NCI-H128 (cell line): Measurements from ENCODE around the gene TMEM167A.

Source experiments
- DNase-seq: peaks from one replicate; lab custom pipeline; 2025; ENCODE audit not compliant: unreplicated experiment; lab: John Stamatoyannopoulos, UW

TMEM167A gene

GRCh38 chr5:83035373-83036100 is 41.7 kb downstream of the TMEM167A start:
- no peak for DNase-seq

DNA sequence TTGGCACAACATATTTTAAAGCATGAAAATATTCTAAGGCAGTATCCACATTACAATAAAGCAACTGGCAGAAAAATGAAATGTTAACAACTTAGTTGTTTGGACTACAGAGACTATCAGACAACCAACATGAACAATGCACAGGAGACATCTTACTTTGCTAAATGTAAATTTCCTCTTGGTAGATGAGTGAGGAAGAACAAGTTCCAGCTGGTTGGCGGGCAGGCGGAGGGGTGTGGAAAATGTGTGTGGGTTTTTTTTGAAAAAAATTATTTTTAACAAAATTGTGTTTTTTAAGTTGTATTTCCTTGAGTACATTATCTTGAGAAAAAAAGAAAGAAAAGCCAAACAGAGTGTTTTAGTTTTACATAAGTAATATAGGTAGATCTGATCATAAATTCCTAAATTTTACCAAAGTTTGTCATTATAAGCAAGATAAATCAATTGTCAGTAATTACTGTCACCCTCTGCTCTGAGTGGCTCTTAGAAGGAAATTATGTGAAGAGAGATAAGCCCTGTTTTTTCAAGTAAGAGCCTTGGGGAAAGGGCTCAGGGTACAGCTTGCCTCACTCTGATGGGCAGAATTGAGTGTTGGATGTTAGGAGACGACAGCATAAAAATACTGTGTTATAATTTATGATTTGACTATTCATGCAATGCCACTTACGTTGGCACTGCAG is 42.5 kb downstream of the TMEM167A start:
- no peak for DNase-seq

GRCh38 chr5:83034036-83034435 is 43.2 kb downstream of the TMEM167A start:
- no peak for DNase-seq

GRCh38 chr5:83031381-83031780 is 45.8 kb downstream of the TMEM167A start:
- no peak for DNase-seq

- no peak for DNase-seq
Measured at GRCh38 chr5:83029912-83030311, 47.3 kb downstream of the TMEM167A start.

- no peak for DNase-seq
Measured at GRCh38 chr5:83026930-83027687, 50.1 kb downstream of the TMEM167A start.

DNA sequence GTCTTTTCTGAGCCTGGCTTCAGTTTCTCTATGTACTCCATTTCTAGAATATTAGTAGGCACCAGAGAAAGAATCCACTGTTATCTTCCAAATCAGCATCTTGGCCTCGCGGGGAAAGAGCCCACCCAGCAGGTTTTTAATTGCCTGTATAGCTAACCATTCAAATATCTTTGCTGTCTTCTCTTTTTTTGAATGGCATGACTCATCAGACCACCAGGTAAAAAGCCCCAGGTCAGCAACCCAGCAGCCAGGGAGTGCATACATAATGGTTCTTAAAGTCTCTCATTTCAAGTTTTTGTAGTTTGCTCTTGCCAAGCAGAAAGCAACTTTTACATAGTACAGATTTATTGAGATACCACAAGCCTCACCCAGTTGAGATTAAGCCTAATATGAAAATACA is 50.7 kb downstream of the TMEM167A start:
- no peak for DNase-seq

DNA sequence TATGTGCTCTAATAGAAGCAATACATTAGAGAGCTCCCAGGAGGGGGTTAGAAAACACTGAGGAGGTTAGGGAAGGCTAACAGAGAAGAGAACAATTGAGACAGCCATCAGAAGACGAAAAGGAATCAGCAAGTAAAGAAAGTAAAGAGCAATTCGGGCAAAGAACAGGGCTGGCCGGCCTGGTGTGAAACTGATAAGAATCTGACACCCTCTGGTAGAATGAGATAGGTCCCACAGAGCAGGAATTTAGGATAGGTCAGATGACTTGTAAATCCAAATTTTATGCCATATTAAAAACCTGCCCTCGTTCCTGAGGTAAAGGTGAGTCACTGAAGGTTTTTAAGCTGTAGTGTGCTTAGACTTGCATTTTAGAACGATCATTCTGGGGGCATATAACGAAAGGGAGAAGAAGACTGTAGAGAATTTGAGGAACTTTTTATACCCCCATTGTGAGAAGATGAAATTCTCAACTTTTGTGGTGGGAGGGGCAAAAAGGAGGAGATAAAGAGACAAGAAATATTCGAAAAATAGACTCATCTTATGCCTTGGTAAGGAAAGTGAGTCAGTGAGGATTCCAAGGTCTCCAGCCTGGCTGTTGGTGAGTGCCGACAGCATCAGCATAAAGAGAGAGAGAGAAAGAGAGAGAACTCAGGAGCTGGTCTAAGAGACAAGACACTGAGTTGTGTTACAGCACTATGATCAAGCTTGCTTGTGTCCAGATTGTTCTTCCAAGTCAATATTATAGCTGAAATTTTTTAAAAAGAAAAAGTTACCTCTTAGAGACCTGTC is 51.3 kb downstream of the TMEM167A start:
- DNase-seq = no peak

DNA sequence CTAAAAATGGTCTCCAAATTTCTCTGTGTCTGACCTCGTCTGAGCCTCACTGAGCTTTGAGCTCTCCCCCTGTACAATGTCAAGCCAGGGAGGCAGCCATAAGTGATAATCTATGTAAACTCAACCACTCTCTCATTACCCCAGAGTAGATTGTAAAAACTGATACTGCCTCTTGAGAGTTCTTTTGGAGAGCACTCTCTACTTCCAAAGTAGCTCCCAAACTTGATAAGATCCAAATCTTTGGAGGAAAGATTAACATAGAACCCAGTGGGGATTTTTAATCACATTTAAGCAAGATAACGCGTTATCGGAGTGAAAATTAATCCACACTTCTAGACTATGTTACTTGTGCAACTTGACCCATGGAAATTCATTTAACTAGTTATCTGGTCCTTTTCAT is 54.9 kb downstream of the TMEM167A start:
- DNase-seq = no peak

DNA sequence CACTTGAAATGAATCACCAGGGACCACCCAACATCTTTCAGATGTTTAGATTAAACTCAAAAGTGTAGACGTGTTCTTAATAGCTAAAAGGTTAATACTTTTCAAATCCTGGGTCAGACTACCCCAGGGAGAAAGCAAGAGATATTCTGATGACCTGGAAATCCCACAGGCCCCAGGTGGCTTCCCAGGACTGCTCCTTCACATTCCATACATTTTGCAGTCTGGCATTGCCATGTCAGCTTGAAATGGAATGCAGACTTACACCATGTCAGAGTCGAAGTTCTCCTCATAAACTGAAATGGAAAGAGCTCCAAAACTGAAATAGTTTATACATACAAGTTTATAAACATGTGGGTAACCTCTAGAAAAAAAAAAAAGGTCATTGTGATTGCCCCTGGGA is 61.5 kb downstream of the TMEM167A start:
- DNase-seq = no peak

DNA sequence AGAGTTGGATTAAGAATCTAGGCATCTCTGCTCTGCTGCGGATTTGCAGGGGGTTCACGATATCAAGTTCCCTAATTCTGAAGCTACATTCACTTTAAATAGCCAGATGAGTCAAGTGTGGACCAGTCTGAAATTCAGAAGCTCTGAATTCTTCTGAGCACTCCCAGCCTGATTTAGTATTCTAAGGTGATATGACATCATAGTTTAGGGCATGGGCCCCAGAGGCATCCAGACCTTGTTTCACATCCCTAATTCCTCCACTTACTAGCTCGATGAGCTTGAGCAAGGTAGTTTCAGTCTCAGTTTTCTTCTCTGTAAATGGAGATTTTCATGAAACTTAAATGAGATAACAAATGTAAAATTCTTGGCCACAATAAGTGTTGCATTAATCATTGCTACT is 65.2 kb downstream of the TMEM167A start:
- no peak for DNase-seq

DNA sequence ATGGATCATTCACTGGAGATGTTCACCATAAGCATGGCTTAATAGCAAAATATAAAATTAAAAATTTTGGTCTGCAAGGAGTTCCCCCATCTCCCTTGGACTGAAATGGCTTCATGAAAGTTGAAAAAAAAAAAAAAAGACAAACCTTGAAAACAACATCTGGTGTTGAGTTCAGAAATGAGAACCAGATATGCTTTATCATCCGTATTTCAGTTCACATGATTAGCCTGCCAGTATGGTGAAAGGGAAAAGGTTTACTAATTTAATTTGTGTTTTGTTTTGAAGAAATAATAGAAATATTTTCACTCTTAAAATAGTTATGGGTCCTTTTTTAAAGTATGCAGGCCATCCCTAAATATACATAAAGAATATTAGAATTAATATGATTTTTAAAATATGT is 67.8 kb downstream of the TMEM167A start:
- no peak for DNase-seq

- no peak for DNase-seq
Measured at GRCh38 chr5:83007755-83008154, 69.4 kb downstream of the TMEM167A start.

DNA sequence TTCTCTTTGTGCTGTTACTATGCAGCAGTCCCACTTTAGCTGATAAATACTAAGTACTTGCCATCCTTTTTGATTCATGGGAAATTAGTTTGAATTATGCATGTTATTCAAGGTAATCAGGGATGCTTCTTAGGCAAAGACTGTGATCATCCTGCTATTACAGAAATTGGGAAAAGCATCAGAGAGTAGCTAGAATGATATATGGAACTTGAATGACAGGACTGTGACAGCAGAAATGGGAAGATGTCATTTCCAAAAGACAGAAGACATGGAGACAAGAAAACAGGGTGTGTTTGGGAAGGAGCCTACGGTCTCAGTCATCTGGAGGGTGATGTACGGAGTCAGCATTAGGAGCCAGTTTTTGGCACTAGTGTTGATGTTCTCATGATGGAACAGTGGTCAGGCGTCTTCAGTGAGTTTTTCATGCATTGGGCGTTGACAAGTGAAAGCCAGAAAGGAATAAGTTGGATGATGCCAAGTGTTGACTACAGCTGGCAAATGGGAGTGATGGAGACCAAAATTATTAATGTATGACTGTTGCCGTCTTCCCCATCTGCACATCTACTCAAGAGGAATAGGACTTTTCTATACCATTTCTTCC is 70.4 kb downstream of the TMEM167A start:
- DNase-seq = no peak

DNA sequence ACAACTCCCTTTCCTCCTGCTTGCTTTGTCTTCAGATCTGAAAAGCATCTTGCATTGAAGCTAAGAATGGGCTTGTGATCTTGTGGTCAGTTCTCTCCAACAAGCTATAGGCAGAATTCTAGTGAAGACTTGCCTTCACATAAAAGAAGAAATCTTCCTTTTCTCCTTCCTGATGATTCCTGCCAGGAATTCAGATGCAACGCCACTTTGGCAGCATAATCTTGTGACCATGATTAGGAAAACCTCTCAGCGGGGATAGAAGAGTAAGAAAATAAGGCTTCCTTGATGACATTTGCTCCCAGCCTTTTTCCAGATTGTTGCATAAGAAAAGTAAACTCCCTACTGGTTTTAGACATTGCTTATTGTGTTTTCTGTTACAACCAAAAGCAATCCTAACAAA is 73.4 kb downstream of the TMEM167A start:
- DNase-seq = no peak
